ENCODE data around the gene DPH5.
"Not testable (repeated sequence)": the region's sequence is repeated elsewhere in the genome, so short reads cannot be mapped to it uniquely, and the experiment has no call there.

DPH5 gene, protein sequence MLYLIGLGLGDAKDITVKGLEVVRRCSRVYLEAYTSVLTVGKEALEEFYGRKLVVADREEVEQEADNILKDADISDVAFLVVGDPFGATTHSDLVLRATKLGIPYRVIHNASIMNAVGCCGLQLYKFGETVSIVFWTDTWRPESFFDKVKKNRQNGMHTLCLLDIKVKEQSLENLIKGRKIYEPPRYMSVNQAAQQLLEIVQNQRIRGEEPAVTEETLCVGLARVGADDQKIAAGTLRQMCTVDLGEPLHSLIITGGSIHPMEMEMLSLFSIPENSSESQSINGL

DNA sequence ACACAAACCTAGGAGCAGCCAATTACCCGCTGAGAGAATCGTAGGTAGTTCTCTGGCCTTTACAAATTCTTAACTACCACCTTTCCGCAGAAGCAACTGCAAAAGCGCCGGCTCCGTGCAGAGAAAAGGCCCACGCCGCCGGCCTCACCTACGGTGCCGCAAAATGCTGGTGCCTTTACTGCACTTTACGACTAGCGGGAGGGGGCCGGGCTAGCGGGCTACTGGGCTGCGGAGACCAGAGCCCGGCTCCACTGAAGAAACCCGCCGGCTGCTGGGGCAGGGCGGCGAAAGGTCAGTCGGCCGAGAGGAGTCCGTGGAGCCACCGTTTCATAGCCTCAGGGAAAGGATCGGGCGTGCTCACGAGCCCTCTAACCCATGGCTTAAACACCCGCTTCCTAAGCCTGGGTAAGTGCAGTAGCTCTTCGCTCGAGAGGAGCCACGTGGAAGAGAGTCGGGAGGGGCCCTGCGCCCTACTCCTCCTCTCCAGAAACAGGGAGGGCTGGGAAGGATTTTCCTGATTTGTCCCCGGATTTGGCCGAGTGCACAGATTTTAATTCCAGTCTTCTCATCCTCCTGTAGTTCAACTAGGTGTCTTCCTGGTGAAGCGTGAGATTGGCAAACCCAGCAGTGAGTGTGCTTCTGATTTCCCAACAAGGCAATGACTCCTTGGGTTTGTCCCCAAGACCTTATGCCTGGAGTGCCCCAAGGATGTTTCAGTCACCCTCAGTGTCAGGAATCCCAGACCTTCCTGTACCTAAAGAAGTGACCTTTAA, at the start of gene DPH5:
Gene DPH5 (minus strand): TSS at position 128 of the 773 bp plus-strand sequence. CDS start 341 bp downstream, outside the sequence.
- no CpG with 5 or more reads among the region's 37 CpGs for WGBS (ENCODE audit: insufficient coverage, insufficient read length)
- no peaks in the 10 kb centered on the region for H3K4me1 ChIP-seq (ENCODE audit: control insufficient read depth, insufficient read depth, low read length)
- H3K27me3 ChIP-seq (ENCODE audit: control insufficient read depth, insufficient read depth, low read length): no peaks in the 10 kb centered on the region
- DNase-seq (ENCODE audit: low read depth, low spot score): peak; percentile 43
- H3K27ac ChIP-seq (ENCODE audit: low read length): no peak within 1 kb of the TSS
- peak within 1 kb of the TSS; percentile 60 for H3K4me3 ChIP-seq (ENCODE audit: low read length)
- H3K9me3 ChIP-seq (ENCODE audit: control insufficient read depth, insufficient read depth, low read length): no peaks in the 10 kb centered on the region
- no peaks in the 10 kb centered on the region for H3K36me3 ChIP-seq (ENCODE audit: control insufficient read depth, insufficient read depth, low read length)

DNA sequence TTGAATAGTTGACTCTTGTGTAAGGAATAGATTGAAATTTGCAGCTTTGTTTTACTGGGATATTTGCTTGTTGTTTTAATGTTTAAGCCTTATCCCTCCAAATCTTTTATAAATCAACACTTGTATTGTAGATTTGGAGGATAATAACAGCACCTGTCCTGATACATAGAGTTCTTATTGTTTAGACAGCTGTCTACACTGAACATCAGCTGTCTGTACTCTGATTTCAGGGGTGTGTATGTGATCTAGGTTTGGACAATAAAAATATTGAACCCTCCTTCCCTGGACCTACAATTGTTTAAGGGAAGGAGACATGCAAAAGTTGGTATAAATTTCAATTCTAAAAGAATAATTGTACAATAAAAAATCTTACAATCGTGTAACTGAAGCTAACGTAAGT, 48.3 kb upstream of the DPH5 start:
- no peak overlapping the region for H3K27ac ChIP-seq (ENCODE audit: low read length)
- no peaks in the 10 kb centered on the region for H3K27me3 ChIP-seq (ENCODE audit: control insufficient read depth, insufficient read depth, low read length)
- H3K4me1 ChIP-seq (ENCODE audit: control insufficient read depth, insufficient read depth, low read length): no peaks in the 10 kb centered on the region
- DNase-seq (ENCODE audit: low read depth, low spot score): no peak
- H3K36me3 ChIP-seq (ENCODE audit: control insufficient read depth, insufficient read depth, low read length): no peaks in the 10 kb centered on the region
- H3K9me3 ChIP-seq (ENCODE audit: control insufficient read depth, insufficient read depth, low read length): no peaks in the 10 kb centered on the region
- WGBS (ENCODE audit: insufficient coverage, insufficient read length): 100% methylated on average over 1 of the region's 2 CpGs
- H3K4me3 ChIP-seq (ENCODE audit: low read length): no peak overlapping the region

DNA sequence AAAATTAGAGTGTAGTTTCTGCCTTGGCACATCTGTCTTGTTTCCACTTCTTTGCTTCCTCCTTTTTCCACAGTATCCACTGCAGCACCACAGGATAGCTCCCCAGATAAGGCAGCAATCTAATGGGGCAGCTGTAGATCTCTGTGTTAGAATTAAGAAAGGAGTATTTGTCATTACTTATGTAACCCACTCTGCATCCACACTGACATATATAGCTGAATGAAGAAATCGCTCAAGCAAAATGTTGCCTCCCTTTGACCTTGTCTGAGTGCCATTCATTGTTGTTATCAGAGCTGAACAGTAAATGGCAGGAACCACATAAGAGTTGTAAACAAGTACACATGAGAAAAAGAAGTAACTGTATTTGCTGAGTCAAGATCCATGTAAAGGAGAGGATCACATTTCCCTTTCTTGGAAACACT, 45.9 kb upstream of the DPH5 start:
- no peak overlapping the region for H3K27ac ChIP-seq (ENCODE audit: low read length)
- H3K4me3 ChIP-seq (ENCODE audit: low read length): no peak overlapping the region
- DNase-seq (ENCODE audit: low read depth, low spot score): no peak
- WGBS (ENCODE audit: insufficient coverage, insufficient read length): no CpG with 5 or more reads among the region's 1 CpG
- H3K27me3 ChIP-seq (ENCODE audit: control insufficient read depth, insufficient read depth, low read length): no peaks in the 10 kb centered on the region
- H3K9me3 ChIP-seq (ENCODE audit: control insufficient read depth, insufficient read depth, low read length): no peaks in the 10 kb centered on the region
- H3K4me1 ChIP-seq (ENCODE audit: control insufficient read depth, insufficient read depth, low read length): no peaks in the 10 kb centered on the region
- no peaks in the 10 kb centered on the region for H3K36me3 ChIP-seq (ENCODE audit: control insufficient read depth, insufficient read depth, low read length)

DNA sequence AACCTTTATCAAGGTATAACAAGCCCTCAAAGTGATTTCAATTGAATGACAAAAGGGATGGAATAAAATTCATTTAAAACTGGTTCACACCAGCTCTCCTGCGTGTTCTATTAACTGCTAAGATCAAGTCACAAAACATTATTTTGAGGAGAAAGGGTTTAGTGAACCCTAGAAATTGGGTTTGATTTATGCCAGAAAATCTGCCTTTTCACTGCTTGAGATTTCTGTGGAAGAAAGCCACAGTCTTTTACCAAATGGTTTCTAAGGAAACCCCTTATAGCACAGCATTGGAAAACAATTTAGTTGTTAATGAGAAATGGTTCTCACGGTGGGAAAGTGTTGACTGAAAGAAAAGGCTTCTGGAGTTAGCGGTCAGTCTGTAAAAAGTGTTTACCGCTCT, 43.6 kb upstream of the DPH5 start:
- Histone ChIP-seq H3K4me3 (ENCODE audit: low read length) (no peak overlapping the region), H3K36me3 (ENCODE audit: control insufficient read depth, insufficient read depth, low read length) (no peaks in the 10 kb centered on the region), H3K27ac (ENCODE audit: low read length) (no peak overlapping the region), H3K4me1 (ENCODE audit: control insufficient read depth, insufficient read depth, low read length) (no peaks in the 10 kb centered on the region), H3K27me3 (ENCODE audit: control insufficient read depth, insufficient read depth, low read length) (no peaks in the 10 kb centered on the region), H3K9me3 (ENCODE audit: control insufficient read depth, insufficient read depth, low read length) (no peaks in the 10 kb centered on the region)
- no peak for DNase-seq (ENCODE audit: low read depth, low spot score)
- WGBS (ENCODE audit: insufficient coverage, insufficient read length): no CpG with 5 or more reads among the region's 4 CpGs

DNA sequence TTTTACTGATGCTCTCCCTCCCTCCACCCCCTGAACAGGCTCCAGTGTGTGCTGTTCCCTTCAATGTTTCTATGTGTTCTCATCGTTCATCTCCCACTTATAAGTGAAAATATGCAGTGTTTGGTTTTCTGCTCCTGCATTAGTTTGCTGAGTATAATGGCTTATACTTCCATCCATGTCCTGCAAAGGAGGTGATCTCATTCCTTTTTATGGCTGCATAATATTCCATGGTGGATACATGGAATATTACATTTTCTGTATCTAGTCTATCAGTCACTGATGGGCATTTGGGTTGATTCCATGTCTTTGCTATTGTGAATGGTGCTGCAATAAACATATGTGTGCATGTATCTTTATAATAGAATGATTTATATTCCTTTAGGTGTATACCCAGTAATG, 41.4 kb upstream of the DPH5 start:
- not testable (repeated sequence) for H3K27ac ChIP-seq (ENCODE audit: low read length); H3K9me3 ChIP-seq (ENCODE audit: control insufficient read depth, insufficient read depth, low read length); H3K36me3 ChIP-seq (ENCODE audit: control insufficient read depth, insufficient read depth, low read length); H3K4me1 ChIP-seq (ENCODE audit: control insufficient read depth, insufficient read depth, low read length); DNase-seq (ENCODE audit: low read depth, low spot score); H3K27me3 ChIP-seq (ENCODE audit: control insufficient read depth, insufficient read depth, low read length); H3K4me3 ChIP-seq (ENCODE audit: low read length)
- no CpG with 5 or more reads among the region's 1 CpG for WGBS (ENCODE audit: insufficient coverage, insufficient read length)

DNA sequence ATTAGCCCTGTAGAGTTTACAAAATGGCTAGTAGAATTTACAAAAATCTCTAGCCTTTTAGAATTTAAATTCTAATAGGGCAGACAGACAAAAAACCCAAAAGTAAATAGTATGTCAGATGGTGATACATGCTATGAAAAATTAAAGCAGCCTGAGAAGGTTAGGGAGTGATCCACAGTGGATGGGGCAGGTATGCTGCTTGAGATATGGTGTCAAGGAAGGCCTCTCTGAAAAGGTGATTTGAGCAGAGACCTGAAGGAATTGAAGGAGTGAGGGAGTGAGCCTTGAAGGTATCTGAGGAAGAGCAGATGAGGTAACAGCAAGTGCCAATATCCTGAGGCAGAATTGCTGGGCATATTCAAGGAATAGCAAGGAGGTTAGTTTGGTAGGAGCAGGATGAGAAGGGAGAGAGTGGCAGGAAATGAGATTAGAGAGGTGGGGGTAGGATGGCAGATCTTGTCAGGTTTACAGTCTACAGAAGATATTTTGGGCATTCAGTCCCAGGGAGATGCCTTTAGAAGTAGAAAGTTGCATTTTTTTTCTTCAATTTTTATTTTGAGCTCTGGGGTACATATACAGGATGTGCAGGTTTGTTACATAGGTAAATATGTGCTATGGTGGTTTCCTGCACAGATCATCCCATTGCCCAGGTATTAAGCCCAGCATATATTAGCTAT, 40.8 kb upstream of the DPH5 start:
- no peak for DNase-seq (ENCODE audit: low read depth, low spot score)
- no peaks in the 10 kb centered on the region for H3K4me1 ChIP-seq (ENCODE audit: control insufficient read depth, insufficient read depth, low read length)
- no peaks in the 10 kb centered on the region for H3K36me3 ChIP-seq (ENCODE audit: control insufficient read depth, insufficient read depth, low read length)
- no peaks in the 10 kb centered on the region for H3K9me3 ChIP-seq (ENCODE audit: control insufficient read depth, insufficient read depth, low read length)
- H3K27me3 ChIP-seq (ENCODE audit: control insufficient read depth, insufficient read depth, low read length): no peaks in the 10 kb centered on the region
- H3K27ac ChIP-seq (ENCODE audit: low read length): no peak overlapping the region
- no peak overlapping the region for H3K4me3 ChIP-seq (ENCODE audit: low read length)

DNA sequence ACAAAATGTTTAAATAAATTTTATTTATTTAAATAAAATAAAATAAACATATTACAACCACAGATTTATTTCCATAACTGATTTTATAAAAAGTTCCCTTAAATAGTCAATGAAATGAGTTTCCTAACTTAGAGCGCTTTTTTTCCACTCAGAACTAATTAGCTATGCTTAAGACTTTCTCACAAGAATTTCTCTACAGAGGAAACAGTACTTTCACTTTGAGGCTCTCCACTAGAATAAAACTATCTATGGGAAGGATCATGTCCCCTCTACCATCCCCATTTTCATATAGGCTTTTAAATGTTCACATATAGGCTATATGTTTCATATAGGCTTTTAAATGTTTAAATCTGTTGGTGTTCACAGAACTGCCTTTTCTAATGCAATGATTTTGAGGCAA, 40.0 kb upstream of the DPH5 start:
- DNase-seq (ENCODE audit: low read depth, low spot score): no peak
- Histone ChIP-seq H3K9me3 (ENCODE audit: control insufficient read depth, insufficient read depth, low read length) (no peaks in the 10 kb centered on the region), H3K27me3 (ENCODE audit: control insufficient read depth, insufficient read depth, low read length) (no peaks in the 10 kb centered on the region), H3K36me3 (ENCODE audit: control insufficient read depth, insufficient read depth, low read length) (no peaks in the 10 kb centered on the region), H3K4me3 (ENCODE audit: low read length) (no peak overlapping the region), H3K27ac (ENCODE audit: low read length) (no peak overlapping the region), H3K4me1 (ENCODE audit: control insufficient read depth, insufficient read depth, low read length) (no peaks in the 10 kb centered on the region)
- no CpG with 5 or more reads among the region's 1 CpG for WGBS (ENCODE audit: insufficient coverage, insufficient read length)

DNA sequence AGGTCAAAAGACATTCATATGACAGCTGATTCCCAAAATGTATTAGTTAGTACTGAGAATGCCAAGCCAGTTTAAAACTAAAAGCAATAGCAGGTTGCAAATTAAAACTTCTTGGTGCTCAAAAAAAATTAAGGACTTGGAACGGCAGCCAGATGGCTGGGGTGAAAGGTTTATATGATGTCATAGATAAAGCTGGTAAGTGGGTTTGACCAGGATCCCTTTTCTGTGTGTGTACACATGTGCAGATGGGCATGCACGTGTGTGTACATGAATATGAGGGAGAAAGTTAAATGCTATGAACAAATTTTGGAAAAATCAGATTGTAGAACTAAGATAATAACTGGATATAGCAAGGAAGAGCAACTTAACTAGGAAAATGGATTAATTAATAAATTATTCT, 39.1 kb upstream of the DPH5 start:
- no peak for DNase-seq (ENCODE audit: low read depth, low spot score)
- no CpG with 5 or more reads among the region's 2 CpGs for WGBS (ENCODE audit: insufficient coverage, insufficient read length)
- no peak overlapping the region for H3K27ac ChIP-seq (ENCODE audit: low read length)

DNA sequence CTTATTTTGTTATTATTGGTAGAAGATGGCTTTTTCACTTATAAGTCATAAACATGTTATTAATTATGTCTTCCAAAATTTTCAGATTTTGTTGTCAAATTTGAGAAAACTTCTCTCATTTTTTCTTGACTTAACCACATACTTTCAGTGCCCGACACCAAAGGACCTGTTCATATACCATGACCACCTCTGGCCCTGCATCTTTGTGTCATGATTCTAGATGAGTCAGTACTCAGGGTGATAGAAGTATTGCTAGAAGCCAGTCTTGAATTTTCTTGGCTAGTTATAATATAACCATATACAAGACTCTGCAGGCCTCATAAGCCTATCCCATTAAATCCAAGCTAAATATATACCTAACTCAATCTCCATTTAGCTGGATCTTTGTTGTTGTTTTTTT, 35.4 kb upstream of the DPH5 start:
- DNase-seq (ENCODE audit: low read depth, low spot score): no peak
- H3K27ac ChIP-seq (ENCODE audit: low read length): no peak overlapping the region
- H3K36me3 ChIP-seq (ENCODE audit: control insufficient read depth, insufficient read depth, low read length): no peaks in the 10 kb centered on the region
- no peak overlapping the region for H3K4me3 ChIP-seq (ENCODE audit: low read length)
- H3K9me3 ChIP-seq (ENCODE audit: control insufficient read depth, insufficient read depth, low read length): no peaks in the 10 kb centered on the region
- H3K27me3 ChIP-seq (ENCODE audit: control insufficient read depth, insufficient read depth, low read length): no peaks in the 10 kb centered on the region
- no CpG with 5 or more reads among the region's 1 CpG for WGBS (ENCODE audit: insufficient coverage, insufficient read length)
- H3K4me1 ChIP-seq (ENCODE audit: control insufficient read depth, insufficient read depth, low read length): no peaks in the 10 kb centered on the region; the same call in 1 of the 2 replicates

More for the DNA sequence above, 39.1 kb upstream of the DPH5 start:
- Histone ChIP-seq H3K9me3 (ENCODE audit: control insufficient read depth, insufficient read depth, low read length) (no peaks in the 10 kb centered on the region), H3K4me3 (ENCODE audit: low read length) (no peak overlapping the region), H3K27me3 (ENCODE audit: control insufficient read depth, insufficient read depth, low read length) (no peaks in the 10 kb centered on the region), H3K36me3 (ENCODE audit: control insufficient read depth, insufficient read depth, low read length) (no peaks in the 10 kb centered on the region), H3K4me1 (ENCODE audit: control insufficient read depth, insufficient read depth, low read length) (no peaks in the 10 kb centered on the region; the same call in 1 of the 2 replicates)

DNA sequence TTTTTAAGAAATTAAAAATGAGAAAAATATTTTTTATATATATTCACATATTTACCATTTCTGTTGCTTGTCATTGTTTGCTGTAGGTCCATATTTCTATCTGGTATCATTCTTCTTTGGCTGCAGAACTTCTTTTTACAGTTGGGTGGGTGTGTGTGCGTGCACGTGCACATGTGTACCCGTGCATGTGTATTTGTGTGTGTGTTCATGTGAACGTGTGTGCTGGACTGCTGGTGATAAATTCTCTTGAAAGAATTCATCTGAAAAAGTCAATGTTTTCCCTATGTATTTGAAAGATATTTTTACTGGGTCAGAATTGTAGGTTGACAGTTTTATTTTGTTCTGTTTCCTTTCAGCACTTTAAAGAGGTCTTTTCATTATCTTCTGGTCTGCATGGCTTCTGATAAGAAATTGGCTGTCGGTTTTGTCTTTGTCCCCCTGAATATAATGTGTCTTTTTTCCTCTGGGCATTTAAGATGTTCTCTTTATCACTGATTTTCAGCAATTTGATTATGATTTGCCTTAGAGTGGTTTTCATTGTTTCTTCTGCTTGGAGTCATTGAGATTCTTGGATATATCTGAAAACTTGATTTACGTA, 34.5 kb upstream of the DPH5 start:
- no peak overlapping the region for H3K27ac ChIP-seq (ENCODE audit: low read length)
- WGBS (ENCODE audit: insufficient coverage, insufficient read length): no CpG with 5 or more reads among the region's 6 CpGs
- no peaks in the 10 kb centered on the region for H3K27me3 ChIP-seq (ENCODE audit: control insufficient read depth, insufficient read depth, low read length)
- no peaks in the 10 kb centered on the region for H3K36me3 ChIP-seq (ENCODE audit: control insufficient read depth, insufficient read depth, low read length)
- DNase-seq (ENCODE audit: low read depth, low spot score): no peak
- H3K4me1 ChIP-seq (ENCODE audit: control insufficient read depth, insufficient read depth, low read length): no peaks in the 10 kb centered on the region; the same call in 1 of the 2 replicates
- H3K9me3 ChIP-seq (ENCODE audit: control insufficient read depth, insufficient read depth, low read length): no peaks in the 10 kb centered on the region
- no peak overlapping the region for H3K4me3 ChIP-seq (ENCODE audit: low read length)

Data from iPS DF 6.9 (cell line).